ENCODE data around the gene WDR44. TPM values are rescaled to one million over a fixed set of nuclear protein-coding genes. Genes with fewer than 3 reads are reported as not detected.
"Not testable (repeated sequence)": the region's sequence is repeated elsewhere in the genome, so short reads cannot be mapped to it uniquely, and the experiment has no call there.

The WDR44 gene
- 16.7 TPM for total RNA-seq
- long read RNA-seq, full-length matches to known transcripts = 12 of 29 reads
- long read RNA-seq, partial matches to known transcripts = 6 of 29 reads
- long read RNA-seq, other reads (novel, unspliced or antisense) = 11 of 29 reads

GRCh38 chrX:118345464-118346257, at the start of gene WDR44:
WDR44 (plus strand) TSS chrX:118346106; CDS start chrX:118346504, 398 bp downstream.
- Histone ChIP-seq H3K9me3 (no peaks in the 10 kb centered on the region), H3K4me1 (peaks cover 23% of the 10 kb centered on the region), H3K4me3 (peak within 1 kb of the TSS; percentile 71), H3K36me3 (no peaks in the 10 kb centered on the region), H3K27me3 (ENCODE audit: low read depth) (no peaks in the 10 kb centered on the region), H3K27ac (peak within 1 kb of the TSS; percentile 90)
- TF ChIP-seq CTCF (IDR thresholded peaks at IDR 0.05) = no peak
- intact Hi-C loops (cut with DNase I) = no loop called here
- peak; percentile 94 for DNase-seq
- peak; percentile 97 to 99 for ATAC-seq

- H3K4me3 ChIP-seq; intact Hi-C loops (cut with DNase I); H3K36me3 ChIP-seq; H3K4me1 ChIP-seq; DNase-seq; H3K27ac ChIP-seq; H3K9me3 ChIP-seq; ATAC-seq; H3K27me3 ChIP-seq (ENCODE audit: low read depth): not testable (repeated sequence)
Measured at GRCh38 chrX:118305827-118306226, 40.1 kb upstream of the WDR44 start.

GRCh38 chrX:118315529-118315928, 30.4 kb upstream of the WDR44 start:
- no peak overlapping the region for H3K4me3 ChIP-seq
- no peaks in the 10 kb centered on the region for H3K27me3 ChIP-seq (ENCODE audit: low read depth)
- H3K9me3 ChIP-seq = no peaks in the 10 kb centered on the region
- TF ChIP-seq CTCF (IDR thresholded peaks at IDR 0.05) = no peak
- intact Hi-C loops (cut with DNase I) = no loop called here
- ATAC-seq (no peak), DNase-seq (no peak)
- H3K27ac ChIP-seq = no peak overlapping the region
- H3K4me1 ChIP-seq = no peaks in the 10 kb centered on the region
- no peaks in the 10 kb centered on the region for H3K36me3 ChIP-seq

- Histone ChIP-seq H3K27ac (no peak overlapping the region), H3K9me3 (no peaks in the 10 kb centered on the region), H3K27me3 (ENCODE audit: low read depth) (no peaks in the 10 kb centered on the region), H3K36me3 (no peaks in the 10 kb centered on the region), H3K4me3 (no peak overlapping the region), H3K4me1 (no peaks in the 10 kb centered on the region)
- DNase-seq (no peak), ATAC-seq (no peak)
- TF ChIP-seq CTCF (IDR thresholded peaks at IDR 0.05) = no peak
- intact Hi-C loops (cut with DNase I) = no loop called here
Measured at GRCh38 chrX:118324588-118324987, 21.3 kb upstream of the WDR44 start.

GRCh38 chrX:118325453-118325852, 20.5 kb upstream of the WDR44 start:
- no peak for TF ChIP-seq CTCF (IDR thresholded peaks at IDR 0.05)
- H3K27me3 ChIP-seq (ENCODE audit: low read depth) = no peaks in the 10 kb centered on the region
- H3K9me3 ChIP-seq = no peaks in the 10 kb centered on the region
- H3K36me3 ChIP-seq = no peaks in the 10 kb centered on the region
- intact Hi-C loops (cut with DNase I) = no loop called here
- no peaks in the 10 kb centered on the region for H3K4me1 ChIP-seq
- no peak overlapping the region for H3K27ac ChIP-seq
- no peak overlapping the region for H3K4me3 ChIP-seq
- ATAC-seq (no peak), DNase-seq (no peak)

GRCh38 chrX:118329175-118329574, 16.7 kb upstream of the WDR44 start:
- intact Hi-C loops (cut with DNase I) = no loop called here
- Histone ChIP-seq H3K9me3 (no peaks in the 10 kb centered on the region), H3K36me3 (no peaks in the 10 kb centered on the region), H3K27ac (no peak overlapping the region), H3K27me3 (ENCODE audit: low read depth) (no peaks in the 10 kb centered on the region), H3K4me3 (no peak overlapping the region), H3K4me1 (no peaks in the 10 kb centered on the region)
- DNase-seq (no peak), ATAC-seq (no peak)
- no peak for TF ChIP-seq CTCF (IDR thresholded peaks at IDR 0.05)

All from lower lobe of right lung (tissue), 2 donors.